NB4 (cell line): ENCODE data around the gene TANC2.

Source experiments
- CTCF ChIP-seq: IDR thresholded peaks from one replicate; pipeline ENCODE4 v1.5.1; 2012; ENCODE audit warnings: low read depth, low read length
- MAX ChIP-seq: IDR thresholded peaks from 2 replicates; pipeline ENCODE4 v1.6.1; 2011; ENCODE audit warnings: low read depth, low read length
- MYC ChIP-seq: IDR thresholded peaks from 2 replicates; pipeline ENCODE4 v1.6.1; 2011; ENCODE audit warnings: low read depth, low read length
- POLR2A ChIP-seq: IDR thresholded peaks from 2 replicates; pipeline ENCODE4 v1.6.1; 2011; ENCODE audit warnings: mild to moderate bottlenecking; ENCODE audit not compliant: insufficient read length; ENCODE audit errors: extremely low read depth

DNA sequence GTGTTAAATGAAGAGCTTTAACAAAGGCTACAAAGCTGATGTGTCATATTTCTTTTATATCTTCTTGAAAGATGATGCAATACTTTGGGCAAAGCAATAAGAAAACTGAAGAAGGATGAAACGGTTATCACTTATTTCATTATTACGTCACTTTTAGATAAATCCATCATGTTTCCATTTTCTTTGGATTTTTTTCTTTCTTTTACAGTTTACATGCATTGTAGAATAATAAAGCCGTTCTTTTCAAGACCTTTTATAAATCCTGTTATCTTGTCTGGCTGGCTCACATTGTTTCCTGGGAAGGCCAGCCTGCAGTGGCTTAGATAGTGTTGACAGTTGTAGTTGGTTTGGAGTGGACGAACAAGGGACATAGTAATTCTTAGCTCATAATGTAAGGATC is 28.9 kb downstream of the TANC2 start:
- TF ChIP-seq CTCF (no peak), POLR2A (no peak), MAX (no peak), MYC (no peak)
